GM12878 (cell line): ENCODE measurements around the gene GPR137B.
"Not testable (repeated sequence)": the region's sequence is repeated elsewhere in the genome, so short reads cannot be mapped to it uniquely, and the experiment has no call there.

Experiments
- ASH2L ChIP-seq: fragments of 300-600, 200-600 bp; sonication (generic); IDR thresholded peaks from 2 replicates; pipeline ENCODE4 v1.6.1; 2017; ENCODE audit warnings: low read depth, mild to moderate bottlenecking, borderline replicate concordance
- BCL11A ChIP-seq: IDR thresholded peaks from 2 replicates; pipeline ENCODE4 v1.6.1; 2011; ENCODE audit warnings: low read depth, low read length
- CREM ChIP-seq: IDR thresholded peaks from 2 replicates; pipeline ENCODE4 v1.6.1; 2014; ENCODE audit warnings: antibody characterized with exemption, low read depth
- EP300 ChIP-seq, 2 experiments: fragments of 150-350 bp in 1 of 2; IDR thresholded peaks; 2 replicates each; pipeline ENCODE4 v1.6.1; 2011 to 2012; ENCODE audit warnings: low read depth in 2 of 2, low read length in 2 of 2, borderline replicate concordance in 1 of 2, improper control_type of control experiment in 1 of 2, inconsistent platforms in 1 of 2; ENCODE audit not compliant: control insufficient read depth in 1 of 2
- IKZF2 ChIP-seq, 2 experiments: fragments of 450-650 bp; IDR thresholded peaks; 2 replicates each; pipeline ENCODE4 v1.6.1; 2017; ENCODE audit warnings: mild to moderate bottlenecking in 2 of 2, moderate library complexity in 2 of 2
- KDM1A ChIP-seq: fragments of 200-600 bp; sonication (generic); IDR thresholded peaks from 2 replicates; pipeline ENCODE4 v1.6.1; 2016; ENCODE audit warnings: borderline replicate concordance
- YY1 ChIP-seq: IDR thresholded peaks from 2 replicates; pipeline ENCODE4 v1.6.1; 2011; ENCODE audit warnings: low read depth, mild to moderate bottlenecking, low read length
- TF ChIP-seq, protein P1 (sequence below): IDR thresholded peaks from 2 replicates; pipeline ENCODE4 v1.6.1; 2012; ENCODE audit warnings: low read depth, low read length, improper control_type of control experiment
- TF ChIP-seq, protein P2 (sequence below), 3 experiments: IDR thresholded peaks in 2 of 3; conservative IDR thresholded peaks in 1 of 3; 2 replicates each; pipeline ENCODE4 v1.5.1; 2011; ENCODE audit warnings: low read depth in 3 of 3, low read length in 3 of 3, mild to moderate bottlenecking in 3 of 3, control low read depth in 2 of 3, moderate library complexity in 2 of 3, inconsistent platforms in 1 of 3, mixed read lengths in 1 of 3; ENCODE audit not compliant: control insufficient read depth in 2 of 3, insufficient read depth in 1 of 3; ENCODE audit errors: extremely low read depth in 1 of 3
- TF ChIP-seq, protein P3 (sequence below): fragments of 450-650 bp; IDR thresholded peaks from 2 replicates; pipeline ENCODE4 v1.6.1; 2017; ENCODE audit warnings: mild to moderate bottlenecking
- TF ChIP-seq, protein P4 (sequence below): IDR thresholded peaks from 2 replicates; pipeline ENCODE4 v1.6.1; 2011; ENCODE audit warnings: low read depth, mild to moderate bottlenecking, low read length, moderate library complexity, borderline replicate concordance; ENCODE audit errors: extremely low read depth
- TF ChIP-seq, protein P5 (sequence below): IDR thresholded peaks from 2 replicates; pipeline ENCODE4 v1.6.1; 2012; ENCODE audit warnings: mild to moderate bottlenecking, low read depth, low read length

DNA sequence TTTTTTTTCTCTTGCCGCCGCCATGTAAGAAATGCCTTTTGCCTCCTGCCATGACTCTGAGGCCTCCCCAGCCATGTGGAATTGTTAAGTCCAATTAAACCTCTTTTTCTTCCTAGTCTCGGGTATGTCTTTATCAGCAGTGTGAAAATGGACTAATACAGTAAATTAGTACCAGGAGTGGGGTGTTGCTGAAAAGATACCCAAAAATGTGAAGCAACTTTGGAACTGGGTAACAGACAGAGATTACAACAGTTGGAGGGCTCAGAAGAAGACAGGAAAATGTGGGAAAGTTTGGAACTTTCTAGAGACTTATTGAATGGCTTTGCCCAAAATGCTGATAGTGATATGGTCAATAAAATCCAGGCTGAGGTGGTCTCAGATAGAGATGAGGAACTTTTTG lies 19.4 kb downstream of the GPR137B start:
- not testable (repeated sequence) for TF ChIP-seq EP300 (IDR thresholded peaks at IDR 0.05; ENCODE audit: borderline replicate concordance in 1 of 2, control insufficient read depth in 1 of 2, low read depth in 2 of 2, low read length in 2 of 2); YY1; BCL11A; IKZF2 (IDR thresholded peaks at IDR 0.05); KDM1A; CREM; ASH2L
- TF ChIP-seq, protein P1, sequence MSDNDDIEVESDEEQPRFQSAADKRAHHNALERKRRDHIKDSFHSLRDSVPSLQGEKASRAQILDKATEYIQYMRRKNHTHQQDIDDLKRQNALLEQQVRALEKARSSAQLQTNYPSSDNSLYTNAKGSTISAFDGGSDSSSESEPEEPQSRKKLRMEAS: not testable (repeated sequence)
- TF ChIP-seq, protein P2, sequence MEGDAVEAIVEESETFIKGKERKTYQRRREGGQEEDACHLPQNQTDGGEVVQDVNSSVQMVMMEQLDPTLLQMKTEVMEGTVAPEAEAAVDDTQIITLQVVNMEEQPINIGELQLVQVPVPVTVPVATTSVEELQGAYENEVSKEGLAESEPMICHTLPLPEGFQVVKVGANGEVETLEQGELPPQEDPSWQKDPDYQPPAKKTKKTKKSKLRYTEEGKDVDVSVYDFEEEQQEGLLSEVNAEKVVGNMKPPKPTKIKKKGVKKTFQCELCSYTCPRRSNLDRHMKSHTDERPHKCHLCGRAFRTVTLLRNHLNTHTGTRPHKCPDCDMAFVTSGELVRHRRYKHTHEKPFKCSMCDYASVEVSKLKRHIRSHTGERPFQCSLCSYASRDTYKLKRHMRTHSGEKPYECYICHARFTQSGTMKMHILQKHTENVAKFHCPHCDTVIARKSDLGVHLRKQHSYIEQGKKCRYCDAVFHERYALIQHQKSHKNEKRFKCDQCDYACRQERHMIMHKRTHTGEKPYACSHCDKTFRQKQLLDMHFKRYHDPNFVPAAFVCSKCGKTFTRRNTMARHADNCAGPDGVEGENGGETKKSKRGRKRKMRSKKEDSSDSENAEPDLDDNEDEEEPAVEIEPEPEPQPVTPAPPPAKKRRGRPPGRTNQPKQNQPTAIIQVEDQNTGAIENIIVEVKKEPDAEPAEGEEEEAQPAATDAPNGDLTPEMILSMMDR (IDR thresholded peaks at IDR 0.05 in 2 of 3, conservative IDR thresholded peaks at IDR 0.05 in 1 of 3; ENCODE audit: control insufficient read depth in 2 of 3, extremely low read depth in 1 of 3, insufficient read depth in 1 of 3, low read depth in 3 of 3, low read length in 3 of 3): not testable (repeated sequence)
- TF ChIP-seq, protein P3, sequence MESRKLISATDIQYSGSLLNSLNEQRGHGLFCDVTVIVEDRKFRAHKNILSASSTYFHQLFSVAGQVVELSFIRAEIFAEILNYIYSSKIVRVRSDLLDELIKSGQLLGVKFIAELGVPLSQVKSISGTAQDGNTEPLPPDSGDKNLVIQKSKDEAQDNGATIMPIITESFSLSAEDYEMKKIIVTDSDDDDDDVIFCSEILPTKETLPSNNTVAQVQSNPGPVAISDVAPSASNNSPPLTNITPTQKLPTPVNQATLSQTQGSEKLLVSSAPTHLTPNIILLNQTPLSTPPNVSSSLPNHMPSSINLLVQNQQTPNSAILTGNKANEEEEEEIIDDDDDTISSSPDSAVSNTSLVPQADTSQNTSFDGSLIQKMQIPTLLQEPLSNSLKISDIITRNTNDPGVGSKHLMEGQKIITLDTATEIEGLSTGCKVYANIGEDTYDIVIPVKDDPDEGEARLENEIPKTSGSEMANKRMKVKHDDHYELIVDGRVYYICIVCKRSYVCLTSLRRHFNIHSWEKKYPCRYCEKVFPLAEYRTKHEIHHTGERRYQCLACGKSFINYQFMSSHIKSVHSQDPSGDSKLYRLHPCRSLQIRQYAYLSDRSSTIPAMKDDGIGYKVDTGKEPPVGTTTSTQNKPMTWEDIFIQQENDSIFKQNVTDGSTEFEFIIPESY: not testable (repeated sequence)
- TF ChIP-seq, protein P4, sequence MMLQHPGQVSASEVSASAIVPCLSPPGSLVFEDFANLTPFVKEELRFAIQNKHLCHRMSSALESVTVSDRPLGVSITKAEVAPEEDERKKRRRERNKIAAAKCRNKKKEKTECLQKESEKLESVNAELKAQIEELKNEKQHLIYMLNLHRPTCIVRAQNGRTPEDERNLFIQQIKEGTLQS: not testable (repeated sequence)
- TF ChIP-seq, protein P5, sequence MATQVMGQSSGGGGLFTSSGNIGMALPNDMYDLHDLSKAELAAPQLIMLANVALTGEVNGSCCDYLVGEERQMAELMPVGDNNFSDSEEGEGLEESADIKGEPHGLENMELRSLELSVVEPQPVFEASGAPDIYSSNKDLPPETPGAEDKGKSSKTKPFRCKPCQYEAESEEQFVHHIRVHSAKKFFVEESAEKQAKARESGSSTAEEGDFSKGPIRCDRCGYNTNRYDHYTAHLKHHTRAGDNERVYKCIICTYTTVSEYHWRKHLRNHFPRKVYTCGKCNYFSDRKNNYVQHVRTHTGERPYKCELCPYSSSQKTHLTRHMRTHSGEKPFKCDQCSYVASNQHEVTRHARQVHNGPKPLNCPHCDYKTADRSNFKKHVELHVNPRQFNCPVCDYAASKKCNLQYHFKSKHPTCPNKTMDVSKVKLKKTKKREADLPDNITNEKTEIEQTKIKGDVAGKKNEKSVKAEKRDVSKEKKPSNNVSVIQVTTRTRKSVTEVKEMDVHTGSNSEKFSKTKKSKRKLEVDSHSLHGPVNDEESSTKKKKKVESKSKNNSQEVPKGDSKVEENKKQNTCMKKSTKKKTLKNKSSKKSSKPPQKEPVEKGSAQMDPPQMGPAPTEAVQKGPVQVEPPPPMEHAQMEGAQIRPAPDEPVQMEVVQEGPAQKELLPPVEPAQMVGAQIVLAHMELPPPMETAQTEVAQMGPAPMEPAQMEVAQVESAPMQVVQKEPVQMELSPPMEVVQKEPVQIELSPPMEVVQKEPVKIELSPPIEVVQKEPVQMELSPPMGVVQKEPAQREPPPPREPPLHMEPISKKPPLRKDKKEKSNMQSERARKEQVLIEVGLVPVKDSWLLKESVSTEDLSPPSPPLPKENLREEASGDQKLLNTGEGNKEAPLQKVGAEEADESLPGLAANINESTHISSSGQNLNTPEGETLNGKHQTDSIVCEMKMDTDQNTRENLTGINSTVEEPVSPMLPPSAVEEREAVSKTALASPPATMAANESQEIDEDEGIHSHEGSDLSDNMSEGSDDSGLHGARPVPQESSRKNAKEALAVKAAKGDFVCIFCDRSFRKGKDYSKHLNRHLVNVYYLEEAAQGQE: not testable (repeated sequence)
